ENCODE data around the gene SPATS2L. TPM values are rescaled to one million over a fixed set of nuclear protein-coding genes. Genes with fewer than 3 reads are reported as not detected.

Gene SPATS2L
- total RNA-seq, 1 donor from 2014 or later = 79.9 TPM

DNA sequence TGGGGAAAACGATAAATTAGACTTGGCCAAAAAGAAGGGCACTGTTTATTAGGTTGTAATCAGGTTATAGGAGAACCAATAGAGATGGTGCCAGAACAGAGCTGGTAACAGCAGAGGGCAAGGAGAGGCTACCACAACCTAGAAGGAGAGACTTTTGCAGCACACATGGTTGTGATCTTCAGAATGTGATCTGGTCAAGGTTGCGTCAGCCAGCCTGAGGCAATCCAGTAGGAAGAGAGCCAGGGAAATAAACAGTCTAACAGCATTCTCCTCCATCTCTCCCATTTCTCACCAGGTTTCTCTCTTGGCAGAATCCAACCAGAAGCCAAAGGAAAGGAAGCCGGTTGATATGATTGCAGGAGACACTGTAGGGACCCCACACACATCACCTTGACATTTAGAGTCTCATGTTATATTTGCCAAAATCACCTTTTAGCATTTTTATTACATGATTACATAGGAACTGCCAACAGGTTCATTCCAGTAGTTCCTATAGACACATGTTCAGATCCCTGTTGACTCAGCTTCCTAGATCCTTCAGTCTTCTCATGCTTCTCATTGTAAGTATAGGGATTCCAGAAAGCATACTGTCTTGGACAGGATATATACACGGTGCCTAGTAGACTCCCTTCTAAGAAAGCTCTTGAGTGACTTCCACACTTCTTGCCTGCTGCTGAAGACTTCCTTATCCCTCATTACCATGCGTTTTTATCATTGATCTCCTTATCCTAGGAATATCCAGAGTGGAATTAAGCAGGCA is 17.6 kb upstream of the SPATS2L start:
- Histone ChIP-seq H3K36me3 (ENCODE audit: control insufficient read depth in 3 of 3, insufficient read depth in 3 of 3, low read length in 3 of 3) (no peaks in the 10 kb centered on the region), H3K4me3 (ENCODE audit: low read length in 3 of 3) (no peak overlapping the region), H3K9ac (ENCODE audit: low read depth in 1 of 3, low read length in 3 of 3) (no peak overlapping the region), H3K27me3 (ENCODE audit: control insufficient read depth in 3 of 3, insufficient read depth in 3 of 3, low read length in 3 of 3) (no peaks in the 10 kb centered on the region), H3K27ac (ENCODE audit: low read depth, low read length) (no peak overlapping the region), H3K9me3 (ENCODE audit: control insufficient read depth in 3 of 3, low read length in 3 of 3) (no peaks in the 10 kb centered on the region), H3K4me1 (ENCODE audit: control insufficient read depth in 3 of 3, insufficient read depth in 3 of 3, low read length in 3 of 3) (no peaks in the 10 kb centered on the region)

- Histone ChIP-seq H3K4me1 (ENCODE audit: control insufficient read depth in 3 of 3, insufficient read depth in 3 of 3, low read length in 3 of 3) (no peaks in the 10 kb centered on the region), H3K27me3 (ENCODE audit: control insufficient read depth in 3 of 3, insufficient read depth in 3 of 3, low read length in 3 of 3) (no peaks in the 10 kb centered on the region), H3K36me3 (ENCODE audit: control insufficient read depth in 3 of 3, insufficient read depth in 3 of 3, low read length in 3 of 3) (no peaks in the 10 kb centered on the region), H3K27ac (ENCODE audit: low read depth, low read length) (no peak overlapping the region), H3K9ac (ENCODE audit: low read depth in 1 of 3, low read length in 3 of 3) (no peak overlapping the region), H3K4me3 (ENCODE audit: low read length in 3 of 3) (no peak overlapping the region), H3K9me3 (ENCODE audit: control insufficient read depth in 3 of 3, low read length in 3 of 3) (no peaks in the 10 kb centered on the region)
These were observed 10.4 kb upstream of the SPATS2L start for GRCh38 chr2:200296118-200296517.

- H3K27ac ChIP-seq (ENCODE audit: low read depth, low read length) = no peak overlapping the region
- no peaks in the 10 kb centered on the region for H3K9me3 ChIP-seq (ENCODE audit: control insufficient read depth in 3 of 3, low read length in 3 of 3)
- H3K9ac ChIP-seq (ENCODE audit: low read depth in 1 of 3, low read length in 3 of 3) = no peak overlapping the region
- H3K27me3 ChIP-seq (ENCODE audit: control insufficient read depth in 3 of 3, insufficient read depth in 3 of 3, low read length in 3 of 3) = no peaks in the 10 kb centered on the region
- H3K4me1 ChIP-seq (ENCODE audit: control insufficient read depth in 3 of 3, insufficient read depth in 3 of 3, low read length in 3 of 3) = no peaks in the 10 kb centered on the region
- no peaks in the 10 kb centered on the region for H3K36me3 ChIP-seq (ENCODE audit: control insufficient read depth in 3 of 3, insufficient read depth in 3 of 3, low read length in 3 of 3)
- no peak overlapping the region for H3K4me3 ChIP-seq (ENCODE audit: low read length in 3 of 3)
These were observed 9.4 kb upstream of the SPATS2L start for GRCh38 chr2:200297100-200297499.

GRCh38 chr2:200297989-200298388 is 8.5 kb upstream of the SPATS2L start:
- Histone ChIP-seq H3K27me3 (ENCODE audit: control insufficient read depth in 3 of 3, insufficient read depth in 3 of 3, low read length in 3 of 3) (no peaks in the 10 kb centered on the region), H3K9ac (ENCODE audit: low read depth in 1 of 3, low read length in 3 of 3) (no peak overlapping the region), H3K27ac (ENCODE audit: low read depth, low read length) (no peak overlapping the region), H3K9me3 (ENCODE audit: control insufficient read depth in 3 of 3, low read length in 3 of 3) (no peaks in the 10 kb centered on the region), H3K4me3 (ENCODE audit: low read length in 3 of 3) (no peak overlapping the region), H3K36me3 (ENCODE audit: control insufficient read depth in 3 of 3, insufficient read depth in 3 of 3, low read length in 3 of 3) (no peaks in the 10 kb centered on the region), H3K4me1 (ENCODE audit: control insufficient read depth in 3 of 3, insufficient read depth in 3 of 3, low read length in 3 of 3) (no peaks in the 10 kb centered on the region)

GRCh38 chr2:200298816-200299215 is 7.7 kb upstream of the SPATS2L start:
- Histone ChIP-seq H3K9ac (ENCODE audit: low read depth in 1 of 3, low read length in 3 of 3) (no peak overlapping the region), H3K9me3 (ENCODE audit: control insufficient read depth in 3 of 3, low read length in 3 of 3) (no peaks in the 10 kb centered on the region), H3K36me3 (ENCODE audit: control insufficient read depth in 3 of 3, insufficient read depth in 3 of 3, low read length in 3 of 3) (no peaks in the 10 kb centered on the region), H3K27ac (ENCODE audit: low read depth, low read length) (no peak overlapping the region), H3K4me3 (ENCODE audit: low read length in 3 of 3) (no peak overlapping the region), H3K27me3 (ENCODE audit: control insufficient read depth in 3 of 3, insufficient read depth in 3 of 3, low read length in 3 of 3) (no peaks in the 10 kb centered on the region), H3K4me1 (ENCODE audit: control insufficient read depth in 3 of 3, insufficient read depth in 3 of 3, low read length in 3 of 3) (no peaks in the 10 kb centered on the region)

DNA sequence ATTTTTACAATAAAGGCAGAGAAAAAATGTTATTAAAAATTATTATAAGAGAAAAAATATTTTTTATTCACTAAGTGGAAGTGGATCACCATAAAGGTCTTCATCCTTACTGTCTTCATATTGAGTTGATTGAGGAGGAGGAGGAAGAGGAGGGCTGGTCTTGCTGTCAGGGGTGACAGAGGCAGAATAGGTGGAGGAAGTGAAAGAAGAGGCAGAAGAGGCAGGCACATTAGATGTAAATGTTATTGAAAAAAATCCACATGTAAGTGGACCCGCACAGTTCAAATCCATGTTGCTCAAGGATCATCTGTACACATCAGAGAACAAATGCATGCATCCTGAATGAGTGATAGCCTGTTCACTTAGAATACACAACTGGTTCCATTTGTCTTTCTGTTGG is 6.4 kb upstream of the SPATS2L start:
- H3K9me3 ChIP-seq (ENCODE audit: control insufficient read depth in 3 of 3, low read length in 3 of 3) = no peaks in the 10 kb centered on the region
- H3K36me3 ChIP-seq (ENCODE audit: control insufficient read depth in 3 of 3, insufficient read depth in 3 of 3, low read length in 3 of 3) = no peaks in the 10 kb centered on the region
- H3K27me3 ChIP-seq (ENCODE audit: control insufficient read depth in 3 of 3, insufficient read depth in 3 of 3, low read length in 3 of 3) = no peaks in the 10 kb centered on the region

GRCh38 chr2:200300638-200301314 is 5.7 kb upstream of the SPATS2L start:
- H3K36me3 ChIP-seq (ENCODE audit: control insufficient read depth in 3 of 3, insufficient read depth in 3 of 3, low read length in 3 of 3) = no peaks in the 10 kb centered on the region
- H3K27ac ChIP-seq (ENCODE audit: low read depth, low read length) = no peak overlapping the region
- no peaks in the 10 kb centered on the region for H3K27me3 ChIP-seq (ENCODE audit: control insufficient read depth in 3 of 3, insufficient read depth in 3 of 3, low read length in 3 of 3)
- no peak overlapping the region for H3K9ac ChIP-seq (ENCODE audit: low read depth in 1 of 3, low read length in 3 of 3)
- H3K4me1 ChIP-seq (ENCODE audit: control insufficient read depth in 3 of 3, insufficient read depth in 3 of 3, low read length in 3 of 3) = no peaks in the 10 kb centered on the region
- H3K4me3 ChIP-seq (ENCODE audit: low read length in 3 of 3) = no peak overlapping the region
- H3K9me3 ChIP-seq (ENCODE audit: control insufficient read depth in 3 of 3, low read length in 3 of 3) = no peaks in the 10 kb centered on the region

More for the DNA sequence above, 6.4 kb upstream of the SPATS2L start:
- Histone ChIP-seq H3K9ac (ENCODE audit: low read depth in 1 of 3, low read length in 3 of 3) (no peak overlapping the region), H3K4me1 (ENCODE audit: control insufficient read depth in 3 of 3, insufficient read depth in 3 of 3, low read length in 3 of 3) (no peaks in the 10 kb centered on the region), H3K27ac (ENCODE audit: low read depth, low read length) (no peak overlapping the region), H3K4me3 (ENCODE audit: low read length in 3 of 3) (no peak overlapping the region)

DNA sequence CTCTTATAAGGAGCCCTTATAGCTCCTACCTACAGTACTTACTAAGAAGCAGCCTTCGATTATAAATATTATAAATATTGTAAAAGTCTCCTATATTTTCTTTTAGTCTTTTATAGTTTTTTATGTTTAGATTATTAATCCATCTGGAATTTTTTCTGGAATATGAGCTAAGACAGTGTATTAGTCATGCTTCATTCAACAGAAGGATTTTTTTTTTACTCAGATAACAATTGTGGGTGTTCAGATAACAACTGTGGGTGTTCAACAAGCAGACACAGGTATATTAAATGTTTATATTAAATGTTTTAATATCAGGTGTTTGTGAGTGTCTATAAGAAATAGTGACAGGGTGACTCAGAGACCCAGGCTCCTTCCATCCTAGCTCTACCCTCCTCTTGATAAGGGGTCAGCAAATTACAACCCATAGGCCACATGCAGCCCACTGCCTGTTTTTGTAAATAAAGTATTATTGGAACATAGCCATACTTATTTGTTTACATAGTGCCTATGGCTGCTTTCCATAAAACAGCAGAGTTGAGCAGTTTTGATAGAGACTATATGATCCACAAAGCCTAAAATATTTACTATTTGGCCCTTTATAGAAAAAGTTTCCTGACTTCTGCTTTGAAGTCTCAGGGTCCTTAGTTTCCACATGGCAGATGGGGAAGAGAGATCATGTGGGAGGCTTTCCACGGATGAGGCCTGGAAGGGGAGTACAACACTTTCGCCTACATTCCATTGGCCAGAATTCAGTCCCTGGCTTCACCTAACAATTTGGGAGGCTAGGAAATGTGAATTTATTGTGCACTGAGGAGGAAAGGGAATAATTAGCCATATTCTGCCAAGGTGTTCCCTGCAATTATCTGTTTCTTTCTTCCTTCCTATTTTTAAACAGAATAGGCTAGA is 4.3 kb upstream of the SPATS2L start:
- Histone ChIP-seq H3K4me3 (ENCODE audit: low read length in 3 of 3) (no peak overlapping the region), H3K9me3 (ENCODE audit: control insufficient read depth in 3 of 3, low read length in 3 of 3) (no peaks in the 10 kb centered on the region), H3K9ac (ENCODE audit: low read depth in 1 of 3, low read length in 3 of 3) (no peak overlapping the region), H3K4me1 (ENCODE audit: control insufficient read depth in 3 of 3, insufficient read depth in 3 of 3, low read length in 3 of 3) (peaks cover 0 to 4% (median 0%) of the 10 kb centered on the region in 3 donors), H3K27me3 (ENCODE audit: control insufficient read depth in 3 of 3, insufficient read depth in 3 of 3, low read length in 3 of 3) (no peaks in the 10 kb centered on the region), H3K36me3 (ENCODE audit: control insufficient read depth in 3 of 3, insufficient read depth in 3 of 3, low read length in 3 of 3) (no peaks in the 10 kb centered on the region), H3K27ac (ENCODE audit: low read depth, low read length) (no peak overlapping the region)

DNA sequence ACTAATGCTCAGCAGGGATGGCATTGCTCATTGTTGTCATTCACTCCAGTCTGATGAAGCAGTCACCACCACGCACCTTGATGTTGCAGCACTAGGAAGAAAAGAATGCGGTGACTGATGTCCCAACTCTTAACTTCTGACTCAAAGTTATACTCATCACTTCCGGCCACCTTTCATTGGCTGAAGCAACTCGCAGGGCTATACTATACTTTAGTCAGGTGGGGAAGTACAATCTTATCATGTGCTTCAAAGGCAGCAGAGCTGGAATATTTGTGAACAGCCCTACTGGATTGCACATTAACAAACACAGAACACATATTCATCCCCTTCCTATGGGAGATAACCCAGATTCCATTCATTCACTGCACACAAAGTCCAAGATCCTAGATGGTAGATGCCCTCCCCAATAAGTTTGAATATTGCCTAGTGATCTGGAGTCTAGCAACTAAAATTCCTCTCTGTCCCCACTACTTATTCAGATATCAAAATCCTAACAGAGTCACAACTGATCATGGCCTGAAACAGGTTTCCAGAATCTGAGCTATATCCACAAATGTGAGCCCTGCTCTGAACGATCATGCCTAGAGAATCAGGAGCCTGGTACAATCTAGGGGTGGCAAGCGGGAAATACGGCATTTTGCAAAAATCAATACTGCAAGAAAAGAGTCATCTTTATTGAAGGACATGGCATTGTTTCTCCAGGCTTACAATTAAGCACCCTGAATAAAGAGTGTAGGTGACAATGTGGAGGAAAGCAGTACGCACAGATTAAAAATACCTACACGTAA is 3.4 kb upstream of the SPATS2L start:
- Histone ChIP-seq H3K9ac (ENCODE audit: low read depth in 1 of 3, low read length in 3 of 3) (no peak overlapping the region), H3K27me3 (ENCODE audit: control insufficient read depth in 3 of 3, insufficient read depth in 3 of 3, low read length in 3 of 3) (no peaks in the 10 kb centered on the region), H3K36me3 (ENCODE audit: control insufficient read depth in 3 of 3, insufficient read depth in 3 of 3, low read length in 3 of 3) (no peaks in the 10 kb centered on the region), H3K27ac (ENCODE audit: low read depth, low read length) (no peak overlapping the region), H3K9me3 (ENCODE audit: control insufficient read depth in 3 of 3, low read length in 3 of 3) (no peaks in the 10 kb centered on the region), H3K4me1 (ENCODE audit: control insufficient read depth in 3 of 3, insufficient read depth in 3 of 3, low read length in 3 of 3) (peaks cover 0 to 4% (median 2%) of the 10 kb centered on the region in 3 donors), H3K4me3 (ENCODE audit: low read length in 3 of 3) (no peak overlapping the region)

Data from skeletal muscle tissue (tissue), 4 donors.